Psoas muscle (tissue), 8 donors: ENCODE results near the gene BTG1. TPM values are rescaled to one million over a fixed set of nuclear protein-coding genes. Genes with fewer than 3 reads are reported as not detected.

Source experiments
- ATAC-seq, 4 donors: fragments of 200-7000 bp; cut with Tn5 transposase; one replicate each; pipeline ENCODE4 v1.9.1; 2020; ENCODE audit warnings: moderate library complexity in 3 of 4, mild to moderate bottlenecking in 2 of 4
- DNase-seq, 2 donors: peaks; one replicate each; pipeline ENCODE4 v3.0.0-alpha.2; 2020
- H3K27ac ChIP-seq: fragments of 200-600 bp; one replicate; pipeline ENCODE4 v1.8.0; 2022
- H3K27me3 ChIP-seq, 3 donors: fragments of 200-600 bp in 1 of 3; one replicate each; pipeline versions ENCODE4 v1.6.1 to v1.8.0; 2013 to 2022; ENCODE audit warnings: low read length in 2 of 3, mild to moderate bottlenecking in 2 of 3, moderate library complexity in 1 of 3; ENCODE audit not compliant: insufficient read depth in 3 of 3
- H3K36me3 ChIP-seq, 2 donors: fragments of 200-600 bp in 1 of 2; one replicate each; pipeline versions ENCODE4 v1.6.1 to v1.8.0; 2013 to 2022; ENCODE audit warnings: low read depth in 1 of 2, mild to moderate bottlenecking in 1 of 2, moderate library complexity in 1 of 2; ENCODE audit not compliant: insufficient read depth in 1 of 2
- H3K4me1 ChIP-seq: fragments of 200-600 bp; one replicate; pipeline ENCODE4 v1.8.0; 2022
- H3K4me3 ChIP-seq: fragments of 200-600 bp; one replicate; pipeline ENCODE4 v1.8.0; 2022; ENCODE audit warnings: mild to moderate bottlenecking
- H3K9me3 ChIP-seq: fragments of 200-600 bp; one replicate; pipeline ENCODE4 v1.8.0; 2022
- CTCF ChIP-seq: fragments of 200-600 bp; IDR thresholded peaks from one replicate; pipeline ENCODE4 v1.8.0; 2022; ENCODE audit warnings: antibody characterized with exemption
- WGBS, 3 donors: extraction: QIAGEN DNeasy Blood & Tissue Kit; methylation state at CpG; one replicate each; pipeline versions ENCODE4 v1.1.6 to v1.1.7; 2013; 5-methylcytosine and 5-hydroxymethylcytosine counted together
- intact Hi-C, 2 donors: fragments of 100-400 bp; cut with DNase I; formaldehyde crosslinking; loops; one replicate each; pipeline versions ENCODE4 v1.11.0 to v1.14.2; 2022
- polyA plus RNA-seq, 3 donors: library from polyadenylated mRNA; stranded (reverse); fragments of 200-250 nt; gene quantifications; one replicate each; pipeline ENCODE4 v1.2.3, GENCODE V29; 2013
- total RNA-seq, 4 donors: library from RNA; stranded (reverse); fragmentation: NEBNext Ultra II Directional in 2 of 4; extraction: Animal tissue kit (Norgen Biotek cat#: 25700) in 2 of 4; gene quantifications; one replicate each; pipeline versions ENCODE4 v1.2.1 to v1.2.4, GENCODE V29; 2021 to 2023
- donor health status: healthy with polysubstance abuse.
- donor health status: DM: no; HTN: no; CAD: no; lungs with moderate emphysema.
- donor health status: Bipolar disorder and iron deficiency.
- donor health status: healthy.
- donor health status: DM: yes; HTN: yes; CAD: no.
- donor health status: DM: no; HTN: no; CAD: no.
- donor health status: DM: no; HTN: no; CAD: no.
- donor health status: DM: yes; HTN: yes; CAD: no.

BTG1 gene
- total and polyA plus RNA-seq, 7 donors, result 9.9 to 34.2 (median 18.4) TPM

GRCh38 chr12:92134638-92135274 is 10.9 kb downstream of the BTG1 start:
- Histone ChIP-seq H3K9me3 (no peaks in the 10 kb centered on the region), H3K27me3 (no peaks in the 10 kb centered on the region), H3K4me3 (no peak overlapping the region), H3K27ac (no peak overlapping the region), H3K4me1 (peaks cover 64% of the 10 kb centered on the region), H3K36me3 (no peaks in the 10 kb centered on the region)
- no peak for TF ChIP-seq CTCF
- intact Hi-C loops, result loop anchor here in 1 of 2 donors (5.0 kb wide), 1 partner anchor 322 kb away; no protein-coding TSS in a partner anchor
- WGBS, 3 donors, result 37 to 55% (median 41%) methylated on average over 5 of the region's 5 CpGs
- ATAC-seq (peak in 2 of 4 donors; percentile 43 to 59), DNase-seq (no peak)

- Histone ChIP-seq H3K36me3 (no peaks in the 10 kb centered on the region), H3K27ac (no peak overlapping the region), H3K4me3 (no peak overlapping the region), H3K9me3 (no peaks in the 10 kb centered on the region), H3K4me1 (peaks cover 57% of the 10 kb centered on the region), H3K27me3 (no peaks in the 10 kb centered on the region)
- 26 to 46% (median 37%) methylated on average over 3 of the region's 3 CpGs for WGBS, 3 donors
- ATAC-seq (no peak), DNase-seq (no peak)
- intact Hi-C loops, result no loop called here
- TF ChIP-seq CTCF, result no peak
These were observed 11.6 kb downstream of the BTG1 start for GRCh38 chr12:92133795-92134637.

- H3K36me3 ChIP-seq, result no peaks in the 10 kb centered on the region
- no peaks in the 10 kb centered on the region for H3K9me3 ChIP-seq
- no peak overlapping the region for H3K4me3 ChIP-seq
- TF ChIP-seq CTCF, result no peak
- intact Hi-C loops, result no loop called here
- H3K27ac ChIP-seq, result no peak overlapping the region
- peaks cover 51% of the 10 kb centered on the region for H3K4me1 ChIP-seq
- DNase-seq, result no peak
- 0 to 16% (median 9%) methylated on average over 1 of the region's 1 CpG for WGBS, 3 donors
- ATAC-seq, result peak in 3 of 4 donors; percentile 36 to 71 (median 53)
- H3K27me3 ChIP-seq, result no peaks in the 10 kb centered on the region
These were observed 12.5 kb downstream of the BTG1 start for GRCh38 chr12:92133171-92133570.

GRCh38 chr12:92132288-92132687 is 13.4 kb downstream of the BTG1 start:
- ATAC-seq, result no peak
- peaks cover 44% of the 10 kb centered on the region for H3K4me1 ChIP-seq
- WGBS, 3 donors, result 93 to 94% (median 94%) methylated on average over 1 of the region's 1 CpG

More at GRCh38 chr12:92132288-92132687, 13.4 kb downstream of the BTG1 start:
- H3K4me3 ChIP-seq, result no peak overlapping the region
- no peaks in the 10 kb centered on the region for H3K9me3 ChIP-seq
- no peaks in the 10 kb centered on the region for H3K27me3 ChIP-seq
- H3K36me3 ChIP-seq, result no peaks in the 10 kb centered on the region
- no peak overlapping the region for H3K27ac ChIP-seq
- intact Hi-C loops, result no loop called here
- DNase-seq, result no peak
- TF ChIP-seq CTCF, result no peak
